ENCODE data around the gene TPP1.

- TF ChIP-seq, protein P1, sequence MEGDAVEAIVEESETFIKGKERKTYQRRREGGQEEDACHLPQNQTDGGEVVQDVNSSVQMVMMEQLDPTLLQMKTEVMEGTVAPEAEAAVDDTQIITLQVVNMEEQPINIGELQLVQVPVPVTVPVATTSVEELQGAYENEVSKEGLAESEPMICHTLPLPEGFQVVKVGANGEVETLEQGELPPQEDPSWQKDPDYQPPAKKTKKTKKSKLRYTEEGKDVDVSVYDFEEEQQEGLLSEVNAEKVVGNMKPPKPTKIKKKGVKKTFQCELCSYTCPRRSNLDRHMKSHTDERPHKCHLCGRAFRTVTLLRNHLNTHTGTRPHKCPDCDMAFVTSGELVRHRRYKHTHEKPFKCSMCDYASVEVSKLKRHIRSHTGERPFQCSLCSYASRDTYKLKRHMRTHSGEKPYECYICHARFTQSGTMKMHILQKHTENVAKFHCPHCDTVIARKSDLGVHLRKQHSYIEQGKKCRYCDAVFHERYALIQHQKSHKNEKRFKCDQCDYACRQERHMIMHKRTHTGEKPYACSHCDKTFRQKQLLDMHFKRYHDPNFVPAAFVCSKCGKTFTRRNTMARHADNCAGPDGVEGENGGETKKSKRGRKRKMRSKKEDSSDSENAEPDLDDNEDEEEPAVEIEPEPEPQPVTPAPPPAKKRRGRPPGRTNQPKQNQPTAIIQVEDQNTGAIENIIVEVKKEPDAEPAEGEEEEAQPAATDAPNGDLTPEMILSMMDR (IDR thresholded peaks at IDR 0.05), result no peak
- TF ChIP-seq POLR2A (IDR thresholded peaks at IDR 0.05), result no peak
Measured at GRCh38 chr11:6663794-6664469, 44.7 kb upstream of the TPP1 start.

Data from thyroid gland (tissue), 4 donors.